HL-60 (cell line): ENCODE measurements around the gene AFF1.

Experiments used
- DNase-seq, 2 experiments: peaks; one replicate each; pipeline ENCODE4 v3.0.0-alpha.2; 2010 to 2020; ENCODE audit warnings: low read depth in 1 of 2, low spot score in 1 of 2
- H3K27ac ChIP-seq: fragments of 250-450 bp; sonication (Bioruptor Pico); replicated peaks from 2 replicates; pipeline ENCODE4 v1.5.1; 2020; ENCODE audit warnings: mild to moderate bottlenecking, moderate library complexity
- H3K27me3 ChIP-seq: fragments of 250-450 bp; sonication (Bioruptor Pico); 2 replicates; pipeline ENCODE4 v1.5.1; 2021; ENCODE audit warnings: mild to moderate bottlenecking, moderate library complexity; ENCODE audit not compliant: insufficient read depth, poor library complexity, severe bottlenecking
- H3K4me3 ChIP-seq: replicated peaks from 2 replicates; pipeline ENCODE4 v1.5.1; 2011; ENCODE audit warnings: mild to moderate bottlenecking, control low read depth, low read length; ENCODE audit not compliant: insufficient read depth
- GABPA ChIP-seq: IDR thresholded peaks from 2 replicates; pipeline ENCODE4 v1.6.1; 2012; ENCODE audit warnings: low read depth
- POLR2AphosphoS5 ChIP-seq: IDR thresholded peaks from 2 replicates; pipeline ENCODE4 v1.6.1; 2012; ENCODE audit warnings: low read depth
- SPI1 ChIP-seq: IDR thresholded peaks from 2 replicates; pipeline ENCODE4 v1.6.1; 2012; ENCODE audit warnings: low read depth, mild to moderate bottlenecking, borderline replicate concordance
- TF ChIP-seq, protein P1 (sequence below): IDR thresholded peaks from 2 replicates; pipeline ENCODE4 v1.6.1; 2012; ENCODE audit warnings: low read depth; ENCODE audit not compliant: insufficient replicate concordance
- TF ChIP-seq, protein P2 (sequence below): IDR thresholded peaks from one replicate; pipeline ENCODE4 v1.5.1; 2011; ENCODE audit warnings: low read length, control low read depth, inconsistent platforms; ENCODE audit not compliant: insufficient read depth

Gene AFF1

DNA sequence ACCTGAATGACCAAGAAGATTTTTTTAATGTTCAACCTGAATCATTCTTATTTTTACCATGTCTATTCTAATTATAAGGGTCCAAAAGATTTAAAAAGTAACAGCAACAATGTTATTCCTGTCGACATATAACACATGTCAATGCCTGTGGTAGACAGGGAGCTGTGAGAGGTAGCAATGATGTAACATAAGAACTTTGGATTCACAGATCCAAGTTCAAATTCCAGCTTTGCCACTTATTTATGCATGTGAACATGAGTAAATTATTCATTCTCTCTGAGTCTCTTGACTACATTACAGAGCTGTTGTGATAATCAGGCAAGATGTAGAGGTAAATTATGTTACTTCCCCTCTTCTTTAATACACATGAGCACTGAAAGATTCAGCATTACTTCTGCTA, 231.1 kb downstream of the AFF1 start:
- no peak overlapping the region for H3K4me3 ChIP-seq
- H3K27ac ChIP-seq, result no peak overlapping the region
- no peaks in the 10 kb centered on the region for H3K27me3 ChIP-seq
- no peak for TF ChIP-seq SPI1
- TF ChIP-seq, protein P1, sequence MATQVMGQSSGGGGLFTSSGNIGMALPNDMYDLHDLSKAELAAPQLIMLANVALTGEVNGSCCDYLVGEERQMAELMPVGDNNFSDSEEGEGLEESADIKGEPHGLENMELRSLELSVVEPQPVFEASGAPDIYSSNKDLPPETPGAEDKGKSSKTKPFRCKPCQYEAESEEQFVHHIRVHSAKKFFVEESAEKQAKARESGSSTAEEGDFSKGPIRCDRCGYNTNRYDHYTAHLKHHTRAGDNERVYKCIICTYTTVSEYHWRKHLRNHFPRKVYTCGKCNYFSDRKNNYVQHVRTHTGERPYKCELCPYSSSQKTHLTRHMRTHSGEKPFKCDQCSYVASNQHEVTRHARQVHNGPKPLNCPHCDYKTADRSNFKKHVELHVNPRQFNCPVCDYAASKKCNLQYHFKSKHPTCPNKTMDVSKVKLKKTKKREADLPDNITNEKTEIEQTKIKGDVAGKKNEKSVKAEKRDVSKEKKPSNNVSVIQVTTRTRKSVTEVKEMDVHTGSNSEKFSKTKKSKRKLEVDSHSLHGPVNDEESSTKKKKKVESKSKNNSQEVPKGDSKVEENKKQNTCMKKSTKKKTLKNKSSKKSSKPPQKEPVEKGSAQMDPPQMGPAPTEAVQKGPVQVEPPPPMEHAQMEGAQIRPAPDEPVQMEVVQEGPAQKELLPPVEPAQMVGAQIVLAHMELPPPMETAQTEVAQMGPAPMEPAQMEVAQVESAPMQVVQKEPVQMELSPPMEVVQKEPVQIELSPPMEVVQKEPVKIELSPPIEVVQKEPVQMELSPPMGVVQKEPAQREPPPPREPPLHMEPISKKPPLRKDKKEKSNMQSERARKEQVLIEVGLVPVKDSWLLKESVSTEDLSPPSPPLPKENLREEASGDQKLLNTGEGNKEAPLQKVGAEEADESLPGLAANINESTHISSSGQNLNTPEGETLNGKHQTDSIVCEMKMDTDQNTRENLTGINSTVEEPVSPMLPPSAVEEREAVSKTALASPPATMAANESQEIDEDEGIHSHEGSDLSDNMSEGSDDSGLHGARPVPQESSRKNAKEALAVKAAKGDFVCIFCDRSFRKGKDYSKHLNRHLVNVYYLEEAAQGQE, result no peak
- no peak for TF ChIP-seq POLR2AphosphoS5
- no peak for TF ChIP-seq GABPA
- TF ChIP-seq, protein P2, sequence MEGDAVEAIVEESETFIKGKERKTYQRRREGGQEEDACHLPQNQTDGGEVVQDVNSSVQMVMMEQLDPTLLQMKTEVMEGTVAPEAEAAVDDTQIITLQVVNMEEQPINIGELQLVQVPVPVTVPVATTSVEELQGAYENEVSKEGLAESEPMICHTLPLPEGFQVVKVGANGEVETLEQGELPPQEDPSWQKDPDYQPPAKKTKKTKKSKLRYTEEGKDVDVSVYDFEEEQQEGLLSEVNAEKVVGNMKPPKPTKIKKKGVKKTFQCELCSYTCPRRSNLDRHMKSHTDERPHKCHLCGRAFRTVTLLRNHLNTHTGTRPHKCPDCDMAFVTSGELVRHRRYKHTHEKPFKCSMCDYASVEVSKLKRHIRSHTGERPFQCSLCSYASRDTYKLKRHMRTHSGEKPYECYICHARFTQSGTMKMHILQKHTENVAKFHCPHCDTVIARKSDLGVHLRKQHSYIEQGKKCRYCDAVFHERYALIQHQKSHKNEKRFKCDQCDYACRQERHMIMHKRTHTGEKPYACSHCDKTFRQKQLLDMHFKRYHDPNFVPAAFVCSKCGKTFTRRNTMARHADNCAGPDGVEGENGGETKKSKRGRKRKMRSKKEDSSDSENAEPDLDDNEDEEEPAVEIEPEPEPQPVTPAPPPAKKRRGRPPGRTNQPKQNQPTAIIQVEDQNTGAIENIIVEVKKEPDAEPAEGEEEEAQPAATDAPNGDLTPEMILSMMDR, result no peak
- DNase-seq, result no peak

DNA sequence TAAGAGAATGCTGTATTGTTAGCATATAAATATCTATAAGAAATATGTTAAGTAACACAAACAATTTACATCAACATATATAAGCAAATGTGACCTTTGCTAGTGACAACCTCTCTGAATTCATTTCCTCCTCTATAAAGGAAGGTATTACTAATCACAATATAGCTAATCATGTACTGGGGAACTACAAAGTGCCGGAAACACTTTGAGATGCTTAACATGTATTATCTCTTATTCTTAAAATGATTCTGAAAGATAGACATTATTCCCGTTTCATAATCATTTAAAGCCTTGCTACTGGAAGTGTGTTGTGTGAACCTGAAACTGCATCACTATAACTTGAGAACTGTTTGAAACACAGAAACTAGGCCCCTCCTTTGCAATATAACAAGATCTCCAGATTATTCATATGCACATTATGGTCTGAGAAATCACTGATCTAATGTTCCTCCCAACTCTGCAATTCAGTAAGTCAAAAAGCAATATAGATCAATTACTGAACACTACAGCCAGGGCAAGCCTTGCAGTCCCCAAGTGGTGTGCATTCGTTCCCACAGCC, 231.6 kb downstream of the AFF1 start:
- TF ChIP-seq POLR2AphosphoS5, result no peak
- TF ChIP-seq SPI1, result no peak
- TF ChIP-seq GABPA, result no peak
- TF ChIP-seq, protein P1, result no peak
- TF ChIP-seq, protein P2, result no peak
- no peak overlapping the region for H3K27ac ChIP-seq
- H3K4me3 ChIP-seq, result no peak overlapping the region
- DNase-seq, result no peak
- H3K27me3 ChIP-seq, result no peaks in the 10 kb centered on the region

DNA sequence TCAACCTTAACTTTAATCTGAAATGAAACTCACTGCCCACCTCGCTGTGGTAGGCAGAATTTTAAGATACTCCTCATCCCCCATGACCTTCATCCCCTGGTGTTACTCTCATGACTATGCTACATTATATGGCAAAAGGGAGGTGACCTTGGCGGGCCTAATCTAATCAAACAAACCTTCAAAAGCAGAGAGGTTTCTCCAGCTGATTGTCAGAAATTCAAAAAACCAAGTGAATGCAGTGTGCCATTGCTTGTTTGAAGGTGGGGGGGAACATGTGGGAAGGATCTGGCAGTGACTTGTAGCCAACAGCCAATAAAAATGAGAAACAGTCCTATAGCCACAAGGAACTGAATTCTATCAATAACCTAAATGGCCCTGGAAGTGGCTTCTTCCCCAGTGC, 237.1 kb downstream of the AFF1 start:
- Histone ChIP-seq H3K27ac (no peak overlapping the region), H3K4me3 (no peak overlapping the region), H3K27me3 (no peaks in the 10 kb centered on the region)
- TF ChIP-seq GABPA (no peak), POLR2AphosphoS5 (no peak), SPI1 (no peak)
- TF ChIP-seq, protein P2, result no peak
- TF ChIP-seq, protein P1, result no peak
- no peak for DNase-seq
